GM23338 (cell line): ENCODE measurements around the gene KXD1. TPM values are rescaled to one million over a fixed set of nuclear protein-coding genes. Genes with fewer than 3 reads are reported as not detected.

Source experiments
- ATAC-seq: fragments of 200-7000 bp; cut with Tn5 transposase; 3 replicates; pipeline ENCODE4 v1.9.1; 2020
- DNase-seq: peaks from one replicate; pipeline ENCODE4 v3.0.0-alpha.2; 2015; ENCODE audit warnings: low spot score
- H2AFZ ChIP-seq: fragments of 200-600 bp; sonication (generic); 2 replicates; pipeline ENCODE4 v1.8.0; 2016; ENCODE audit warnings: antibody characterized with exemption, mild to moderate bottlenecking, moderate library complexity
- H3F3A ChIP-seq: fragments of 200-600 bp; sonication (generic); replicated peaks from 2 replicates; pipeline ENCODE4 v1.8.0; 2017; ENCODE audit warnings: antibody characterized with exemption, mixed run types, low read depth
- H3K27ac ChIP-seq: fragments of 200-600 bp; sonication (generic); 2 replicates; pipeline ENCODE4 v1.6.1; 2016; ENCODE audit warnings: low read depth
- H3K27me3 ChIP-seq: fragments of 200-600 bp; sonication (generic); 2 replicates; pipeline ENCODE4 v1.8.0; 2016; ENCODE audit warnings: mild to moderate bottlenecking, mixed run types, moderate library complexity; ENCODE audit not compliant: insufficient read depth
- H3K36me3 ChIP-seq: fragments of 200-600 bp; sonication (generic); 2 replicates; pipeline ENCODE4 v1.8.0; 2016; ENCODE audit warnings: mild to moderate bottlenecking; ENCODE audit not compliant: insufficient read depth
- H3K4me1 ChIP-seq: fragments of 200-600 bp; sonication (generic); 2 replicates; pipeline ENCODE4 v1.8.0; 2016; ENCODE audit warnings: mild to moderate bottlenecking, moderate library complexity; ENCODE audit not compliant: insufficient read depth
- H3K4me2 ChIP-seq: fragments of 200-600 bp; sonication (generic); 2 replicates; pipeline ENCODE4 v1.7.1; 2017; ENCODE audit warnings: mixed run types
- H3K4me3 ChIP-seq: fragments of 200-600 bp; sonication (generic); 2 replicates; pipeline ENCODE4 v1.6.1; 2016; ENCODE audit warnings: mixed run types
- H3K79me2 ChIP-seq: fragments of 200-600 bp; sonication (generic); replicated peaks from 2 replicates; pipeline ENCODE4 v1.8.0; 2017; ENCODE audit warnings: mild to moderate bottlenecking; ENCODE audit not compliant: insufficient read depth
- H3K9me2 ChIP-seq: fragments of 200-600 bp; sonication (generic); 2 replicates; pipeline ENCODE4 v1.8.0; 2017; ENCODE audit not compliant: insufficient read depth
- H4K20me1 ChIP-seq: fragments of 200-600 bp; sonication (generic); replicated peaks from 2 replicates; pipeline ENCODE4 v1.8.0; 2017; ENCODE audit warnings: mild to moderate bottlenecking; ENCODE audit not compliant: insufficient read depth
- H3K27ac Mint-ChIP-seq: 2 replicates; pipeline ENCODE4 v1.8.0; 2020; ENCODE audit warnings: inconsistent platforms, mild to moderate bottlenecking, moderate library complexity, mixed read lengths
- H3K27me3 Mint-ChIP-seq: 3 replicates; pipeline ENCODE4 v1.8.0; 2022; ENCODE audit warnings: low read depth, mild to moderate bottlenecking, moderate library complexity, mixed read lengths, inconsistent platforms; ENCODE audit not compliant: insufficient read depth, poor library complexity
- H3K36me3 Mint-ChIP-seq: 3 replicates; pipeline ENCODE4 v1.8.0; 2021; ENCODE audit warnings: low read depth, mild to moderate bottlenecking, inconsistent platforms, moderate library complexity, mixed read lengths
- H3K4me1 Mint-ChIP-seq: 3 replicates; pipeline ENCODE4 v1.8.0; 2020; ENCODE audit warnings: mild to moderate bottlenecking, inconsistent platforms, mixed read lengths
- H3K4me3 Mint-ChIP-seq: 3 replicates; pipeline ENCODE4 v1.8.0; 2021; ENCODE audit warnings: moderate library complexity, mild to moderate bottlenecking, inconsistent platforms, mixed read lengths
- H3K9me3 Mint-ChIP-seq: 3 replicates; pipeline ENCODE4 v1.8.0; 2020; ENCODE audit warnings: moderate library complexity, mild to moderate bottlenecking, inconsistent platforms, mixed read lengths
- CREB1 ChIP-seq: fragments of 250-450 bp; sonication (Bioruptor Pico); IDR thresholded peaks from 2 replicates; pipeline ENCODE4 v1.5.0; 2020; ENCODE audit warnings: low read depth, mild to moderate bottlenecking, moderate library complexity
- CTCF ChIP-seq, 2 experiments: fragments of 200-600 bp in 1 of 2; sonication (generic) in 1 of 2; conservative IDR thresholded peaks; 2 replicates each; pipeline versions ENCODE4 v1.5.1 to v1.6.1; 2016 to 2017; ENCODE audit warnings: antibody characterized with exemption in 2 of 2, low read depth in 2 of 2, mild to moderate bottlenecking in 2 of 2, moderate library complexity in 1 of 2
- EZH2 ChIP-seq: fragments of 200-600 bp; sonication (generic); IDR thresholded peaks from one replicate; pipeline ENCODE4 v1.8.0; 2017; ENCODE audit warnings: antibody characterized with exemption, mild to moderate bottlenecking, low read depth; ENCODE audit not compliant: unreplicated experiment
- JUNB ChIP-seq: IDR thresholded peaks from one replicate; pipeline ENCODE4 v1.6.1; 2016; ENCODE audit warnings: antibody characterized with exemption; ENCODE audit not compliant: unreplicated experiment
- NANOG ChIP-seq: IDR thresholded peaks from 2 replicates; pipeline ENCODE4 v1.6.1; 2016; ENCODE audit warnings: antibody characterized with exemption, borderline replicate concordance
- POLR2AphosphoS5 ChIP-seq: IDR thresholded peaks from 2 replicates; pipeline ENCODE4 v1.6.1; 2016; ENCODE audit warnings: antibody characterized with exemption, low read depth
- STAT1 ChIP-seq: IDR thresholded peaks from one replicate; pipeline ENCODE4 v1.6.1; 2016; ENCODE audit warnings: antibody characterized with exemption; ENCODE audit not compliant: unreplicated experiment
- ZNF114 ChIP-seq: fragments of 250-450 bp; sonication (Bioruptor Pico); IDR thresholded peaks from 2 replicates; pipeline ENCODE4 v1.5.0; 2020; ENCODE audit warnings: mild to moderate bottlenecking, moderate library complexity
- ZNF331 ChIP-seq: fragments of 250-450 bp; sonication (Bioruptor Pico); IDR thresholded peaks from 2 replicates; pipeline ENCODE4 v1.5.0; 2020; ENCODE audit warnings: low read depth, mild to moderate bottlenecking, moderate library complexity
- polyA plus RNA-seq: library from polyadenylated mRNA; unstranded; fragments of >200 nt; fragmentation: Nextera tagmentation; extraction: Ambion mirVana; gene quantifications from 2 replicates; pipeline ENCODE4 v1.2.1, GENCODE V29; 2016
- total RNA-seq: library from RNA; depleted of rRNA; stranded (reverse); fragments of >200 nt; shearing (Covaris generic); gene quantifications from 2 replicates; pipeline ENCODE4 v1.2.3, GENCODE V29; 2014
- TF ChIP-seq, protein P1 (sequence below): IDR thresholded peaks from 2 replicates; pipeline ENCODE4 v1.6.1; 2016; ENCODE audit warnings: antibody characterized with exemption
- TF ChIP-seq, protein P2 (sequence below): IDR thresholded peaks from one replicate; pipeline ENCODE4 v1.6.1; 2018; ENCODE audit warnings: antibody characterized with exemption; ENCODE audit not compliant: unreplicated experiment

Gene KXD1
- total and polyA plus RNA-seq, 2 experiments from 2014 or later: 108 to 164 TPM

DNA sequence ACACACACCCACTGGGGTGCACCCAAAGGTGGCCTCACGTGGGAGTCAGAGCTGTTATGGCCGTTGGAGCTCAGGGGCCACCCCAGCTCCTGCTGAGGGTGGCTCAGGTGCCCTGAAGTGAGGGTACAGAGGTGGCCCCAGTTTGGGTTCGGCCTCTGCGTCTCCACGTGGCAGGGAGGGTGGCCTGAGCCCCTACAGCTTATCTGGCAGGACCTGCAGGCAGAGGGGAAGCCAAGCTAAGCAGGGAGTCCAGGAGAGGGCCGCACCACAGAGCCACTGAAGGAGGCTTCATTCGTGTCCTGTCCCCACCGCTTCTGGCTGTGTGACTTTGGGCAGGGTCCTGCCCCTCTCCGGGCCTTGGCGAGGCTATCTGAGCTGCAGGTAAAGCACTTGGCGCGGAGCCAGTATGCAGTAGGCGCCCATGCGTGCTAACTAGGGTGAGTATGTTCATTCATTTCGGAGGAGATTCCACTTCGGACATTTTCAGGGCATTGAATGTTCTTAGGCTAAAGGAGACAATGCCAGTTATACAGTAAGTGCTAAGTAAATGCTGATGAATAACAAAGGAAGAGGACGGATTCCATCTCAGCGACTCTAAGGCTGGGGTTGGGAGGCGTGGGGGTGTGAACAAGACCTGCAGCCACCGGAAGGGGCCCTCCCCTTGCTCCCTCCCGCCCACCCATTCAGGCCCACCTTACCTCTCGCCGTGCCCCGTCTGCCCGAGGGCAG, 35.9 kb downstream of the KXD1 start:
- TF ChIP-seq NANOG: no peak
- TF ChIP-seq EZH2: no peak
- no peak for TF ChIP-seq ZNF331 (CRISPR knock-in tag)
- TF ChIP-seq, protein P1, sequence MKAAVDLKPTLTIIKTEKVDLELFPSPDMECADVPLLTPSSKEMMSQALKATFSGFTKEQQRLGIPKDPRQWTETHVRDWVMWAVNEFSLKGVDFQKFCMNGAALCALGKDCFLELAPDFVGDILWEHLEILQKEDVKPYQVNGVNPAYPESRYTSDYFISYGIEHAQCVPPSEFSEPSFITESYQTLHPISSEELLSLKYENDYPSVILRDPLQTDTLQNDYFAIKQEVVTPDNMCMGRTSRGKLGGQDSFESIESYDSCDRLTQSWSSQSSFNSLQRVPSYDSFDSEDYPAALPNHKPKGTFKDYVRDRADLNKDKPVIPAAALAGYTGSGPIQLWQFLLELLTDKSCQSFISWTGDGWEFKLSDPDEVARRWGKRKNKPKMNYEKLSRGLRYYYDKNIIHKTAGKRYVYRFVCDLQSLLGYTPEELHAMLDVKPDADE: no peak
- TF ChIP-seq POLR2AphosphoS5: peak; percentile 27; the same call in 1 of the 2 replicates
- TF ChIP-seq JUNB: no peak
- Histone ChIP-seq H2AFZ (no peak overlapping the region), H4K20me1 (no peaks in the 10 kb centered on the region; the same call in 1 of the 2 replicates), H3K36me3 (no peaks in the 10 kb centered on the region; the same call in 1 of the 2 replicates), H3F3A (peaks cover 47% of the 10 kb centered on the region), H3K9me2 (no peaks in the 10 kb centered on the region), H3K27me3 (peaks cover 12% of the 10 kb centered on the region; the same call in 1 of the 2 replicates), H3K4me3 (peak overlapping the region; percentile 68), H3K27ac (peak overlapping the region; percentile 89; the same call in 1 of the 2 replicates), H3K4me2 (peak overlapping the region; percentile 94), H3K4me1 (peaks cover 46% of the 10 kb centered on the region), H3K79me2 (peaks cover 3% of the 10 kb centered on the region; the same call in 1 of the 2 replicates)
- peaks cover 44% of the 10 kb centered on the region for H3K4me1 Mint-ChIP-seq
- peaks cover 50% of the 10 kb centered on the region for H3K27me3 Mint-ChIP-seq
- peaks cover 17% of the 10 kb centered on the region for H3K36me3 Mint-ChIP-seq
- peak; percentile 80 for DNase-seq
- peak; percentile 0; the same call in 2 of the 3 replicates for ATAC-seq
- peak overlapping the region; percentile 90 for H3K27ac Mint-ChIP-seq
- 0 out of 3 replicates have a peak, but pooled peaks cover 4% of the 10 kb centered on the region for H3K9me3 Mint-ChIP-seq
- H3K4me3 Mint-ChIP-seq: peak overlapping the region; percentile 74

- H4K20me1 ChIP-seq: no peaks in the 10 kb centered on the region; the same call in 1 of the 2 replicates
- peak overlapping the region; percentile 89; the same call in 1 of the 2 replicates for H3K27ac ChIP-seq
- H3K79me2 ChIP-seq: peaks cover 3% of the 10 kb centered on the region; the same call in 1 of the 2 replicates
- ATAC-seq (peak; percentile 46), DNase-seq (peak; percentile 91)
- Mint-ChIP-seq H3K27me3 (peaks cover 51% of the 10 kb centered on the region), H3K4me3 (peak overlapping the region; percentile 79), H3K4me1 (peaks cover 46% of the 10 kb centered on the region), H3K9me3 (0 out of 3 replicates have a peak, but pooled peaks cover 4% of the 10 kb centered on the region), H3K36me3 (peaks cover 17% of the 10 kb centered on the region), H3K27ac (peak overlapping the region; percentile 76)
- TF ChIP-seq, protein P1: no peak
- TF ChIP-seq CREB1 (0 out of 2 replicates have a peak, but pooled peaks have one; percentile 3), NANOG (no peak), ZNF331 (CRISPR knock-in tag) (no peak), STAT1 (no peak), CTCF (conservative IDR thresholded peaks at IDR 0.05; ENCODE audit: low read depth in 2 of 2) (peak; percentile 59 to 73), ZNF114 (CRISPR knock-in tag) (no peak), EZH2 (no peak), JUNB (no peak), POLR2AphosphoS5 (peak; percentile 30; the same call in 1 of the 2 replicates)
- TF ChIP-seq, protein P2, sequence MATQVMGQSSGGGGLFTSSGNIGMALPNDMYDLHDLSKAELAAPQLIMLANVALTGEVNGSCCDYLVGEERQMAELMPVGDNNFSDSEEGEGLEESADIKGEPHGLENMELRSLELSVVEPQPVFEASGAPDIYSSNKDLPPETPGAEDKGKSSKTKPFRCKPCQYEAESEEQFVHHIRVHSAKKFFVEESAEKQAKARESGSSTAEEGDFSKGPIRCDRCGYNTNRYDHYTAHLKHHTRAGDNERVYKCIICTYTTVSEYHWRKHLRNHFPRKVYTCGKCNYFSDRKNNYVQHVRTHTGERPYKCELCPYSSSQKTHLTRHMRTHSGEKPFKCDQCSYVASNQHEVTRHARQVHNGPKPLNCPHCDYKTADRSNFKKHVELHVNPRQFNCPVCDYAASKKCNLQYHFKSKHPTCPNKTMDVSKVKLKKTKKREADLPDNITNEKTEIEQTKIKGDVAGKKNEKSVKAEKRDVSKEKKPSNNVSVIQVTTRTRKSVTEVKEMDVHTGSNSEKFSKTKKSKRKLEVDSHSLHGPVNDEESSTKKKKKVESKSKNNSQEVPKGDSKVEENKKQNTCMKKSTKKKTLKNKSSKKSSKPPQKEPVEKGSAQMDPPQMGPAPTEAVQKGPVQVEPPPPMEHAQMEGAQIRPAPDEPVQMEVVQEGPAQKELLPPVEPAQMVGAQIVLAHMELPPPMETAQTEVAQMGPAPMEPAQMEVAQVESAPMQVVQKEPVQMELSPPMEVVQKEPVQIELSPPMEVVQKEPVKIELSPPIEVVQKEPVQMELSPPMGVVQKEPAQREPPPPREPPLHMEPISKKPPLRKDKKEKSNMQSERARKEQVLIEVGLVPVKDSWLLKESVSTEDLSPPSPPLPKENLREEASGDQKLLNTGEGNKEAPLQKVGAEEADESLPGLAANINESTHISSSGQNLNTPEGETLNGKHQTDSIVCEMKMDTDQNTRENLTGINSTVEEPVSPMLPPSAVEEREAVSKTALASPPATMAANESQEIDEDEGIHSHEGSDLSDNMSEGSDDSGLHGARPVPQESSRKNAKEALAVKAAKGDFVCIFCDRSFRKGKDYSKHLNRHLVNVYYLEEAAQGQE: no peak
- peak overlapping the region; percentile 68 for H3K4me3 ChIP-seq
- H3K27me3 ChIP-seq: peaks cover 12% of the 10 kb centered on the region; the same call in 1 of the 2 replicates
- H3K4me2 ChIP-seq: peak overlapping the region; percentile 94
- peaks cover 46% of the 10 kb centered on the region for H3K4me1 ChIP-seq
- H3F3A ChIP-seq: peaks cover 47% of the 10 kb centered on the region
- H3K9me2 ChIP-seq: no peaks in the 10 kb centered on the region
- H2AFZ ChIP-seq: 0 out of 2 replicates have a peak overlapping the region, but pooled peaks have one; percentile 59
- no peaks in the 10 kb centered on the region; the same call in 1 of the 2 replicates for H3K36me3 ChIP-seq
These were observed 36.6 kb downstream of the KXD1 start for GRCh38 chr19:18594096-18594823.
